GM18858 (cell line): ENCODE measurements around the gene ZNF524.
"Not testable (repeated sequence)": the region's sequence is repeated elsewhere in the genome, so short reads cannot be mapped to it uniquely, and the experiment has no call there.

Experiments used
- ATAC-seq: cut with Tn5 transposase; IDR thresholded peaks from one replicate; pipeline ENCODE4 v1.9.1; 2021; ENCODE audit not compliant: unreplicated experiment

ZNF524 gene

GRCh38 chr19:55599842-55600661 lies at the start of gene ZNF524:
Gene ZNF524, plus strand, starts transcription at chr19:55600288. Its CDS starts 1,825 bp downstream, at chr19:55602113.
- peak; percentile 26 for ATAC-seq

DNA sequence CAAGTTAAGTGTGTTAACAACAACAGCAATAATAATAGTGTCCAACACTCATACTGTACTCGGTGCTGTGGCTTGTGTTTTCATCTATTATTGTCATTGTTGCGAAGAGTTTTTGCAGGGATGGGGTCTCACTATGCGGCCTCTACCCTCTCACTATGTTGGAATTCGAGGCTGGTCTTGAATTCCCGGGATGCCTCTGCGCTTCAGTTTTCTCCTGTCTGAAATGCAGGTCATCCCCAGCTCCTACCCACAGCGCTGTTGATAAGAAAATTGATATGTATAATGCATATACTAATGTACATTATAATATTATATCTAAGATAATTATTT lies 49.8 kb upstream of the ZNF524 start:
- no peak for ATAC-seq

- no peak for ATAC-seq
Measured at GRCh38 chr19:55552206-55552605, 47.9 kb upstream of the ZNF524 start.

GRCh38 chr19:55552620-55553019 lies 47.5 kb upstream of the ZNF524 start:
- no peak for ATAC-seq

- no peak for ATAC-seq
Measured at GRCh38 chr19:55553217-55554182, 46.6 kb upstream of the ZNF524 start.

DNA sequence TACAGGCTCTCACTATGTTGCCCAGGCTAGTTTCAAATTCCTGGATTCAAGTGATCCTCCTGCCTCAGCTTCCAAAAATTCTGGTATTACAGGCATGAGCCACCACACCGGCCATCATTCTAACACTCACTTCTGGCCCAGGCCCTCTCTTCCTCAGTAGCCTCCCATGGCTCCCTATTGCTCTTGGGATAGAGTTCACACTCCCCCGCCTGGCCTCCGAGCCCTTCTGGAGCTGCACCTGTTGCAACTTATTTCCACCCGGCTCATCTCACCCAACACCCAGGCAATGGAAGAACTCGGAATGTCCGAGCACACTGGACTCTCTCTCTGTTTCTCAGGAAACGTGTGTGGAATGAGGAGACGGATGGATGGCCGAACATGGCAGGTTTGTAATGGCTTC lies 45.8 kb upstream of the ZNF524 start:
- no peak for ATAC-seq

GRCh38 chr19:55554741-55555152 lies 45.3 kb upstream of the ZNF524 start:
- ATAC-seq, result no peak

DNA sequence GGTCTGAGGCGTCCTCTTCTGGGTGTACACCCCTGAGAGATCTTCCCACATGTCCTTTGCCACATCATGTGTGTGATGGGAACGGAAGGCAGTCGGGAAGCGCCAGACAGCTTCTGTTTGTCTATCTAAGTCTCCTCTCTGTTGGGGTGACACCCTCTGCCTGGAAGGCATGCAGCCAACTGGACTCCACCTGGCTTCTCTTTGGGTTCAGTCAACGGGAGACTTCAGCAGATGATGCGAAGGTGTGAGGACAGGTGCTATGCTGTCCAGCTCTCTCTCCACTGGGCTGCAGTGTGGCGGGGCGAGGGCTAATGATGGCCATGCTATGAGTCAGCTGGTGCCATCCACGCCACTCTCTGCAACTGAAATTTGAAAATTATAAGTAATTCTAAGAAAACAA lies 40.4 kb upstream of the ZNF524 start:
- ATAC-seq, result no peak

DNA sequence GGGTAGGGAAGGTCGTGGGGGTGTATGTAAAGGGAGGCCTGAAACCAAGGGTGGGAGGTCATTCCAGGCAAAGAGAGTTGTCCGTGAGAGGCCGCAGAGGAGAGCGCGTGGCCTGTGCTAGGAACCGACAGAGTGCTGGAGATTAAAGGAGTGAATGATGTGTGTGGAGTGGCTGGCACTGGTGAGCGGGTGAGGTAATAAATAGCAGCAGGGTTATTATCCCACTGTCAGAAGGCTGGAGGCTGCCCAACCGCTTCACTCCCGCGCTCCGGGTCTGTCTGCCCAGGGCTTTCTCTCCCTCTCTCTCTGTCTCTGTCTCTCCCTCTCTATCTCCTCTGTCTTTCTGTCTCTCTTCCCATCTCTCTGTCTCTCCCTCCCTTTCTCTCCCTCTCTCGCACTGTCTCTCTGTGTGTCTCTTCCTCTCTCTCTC lies 36.8 kb upstream of the ZNF524 start:
- ATAC-seq, result no peak

- ATAC-seq, result no peak
Measured at GRCh38 chr19:55566823-55567222, 33.3 kb upstream of the ZNF524 start.

GRCh38 chr19:55567708-55568328 lies 32.3 kb upstream of the ZNF524 start:
- ATAC-seq, result no peak

DNA sequence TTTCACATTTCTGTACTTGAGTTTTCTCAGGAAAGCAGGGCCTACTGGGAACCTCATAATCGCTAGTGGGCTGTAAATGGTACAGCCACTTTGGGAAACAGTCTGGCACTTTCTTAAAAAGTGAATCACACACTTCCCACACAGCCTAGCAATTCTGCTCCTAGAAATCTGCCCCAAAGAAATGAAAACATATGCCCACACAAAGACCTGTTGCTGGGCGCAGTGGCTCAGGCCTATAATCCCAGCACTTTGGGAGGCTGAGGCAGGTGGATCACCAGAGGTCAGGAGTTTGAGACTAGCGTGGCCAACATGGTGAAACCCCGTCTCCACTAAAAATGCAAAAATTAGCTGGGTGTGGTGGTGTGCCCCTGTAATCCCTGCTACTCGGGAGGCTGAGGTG lies 30.6 kb upstream of the ZNF524 start:
- not testable (repeated sequence) for ATAC-seq

- not testable (repeated sequence) for ATAC-seq
Measured at GRCh38 chr19:55573929-55574328, 26.2 kb upstream of the ZNF524 start.

- no peak for ATAC-seq
Measured at GRCh38 chr19:55576746-55577145, 23.3 kb upstream of the ZNF524 start.

DNA sequence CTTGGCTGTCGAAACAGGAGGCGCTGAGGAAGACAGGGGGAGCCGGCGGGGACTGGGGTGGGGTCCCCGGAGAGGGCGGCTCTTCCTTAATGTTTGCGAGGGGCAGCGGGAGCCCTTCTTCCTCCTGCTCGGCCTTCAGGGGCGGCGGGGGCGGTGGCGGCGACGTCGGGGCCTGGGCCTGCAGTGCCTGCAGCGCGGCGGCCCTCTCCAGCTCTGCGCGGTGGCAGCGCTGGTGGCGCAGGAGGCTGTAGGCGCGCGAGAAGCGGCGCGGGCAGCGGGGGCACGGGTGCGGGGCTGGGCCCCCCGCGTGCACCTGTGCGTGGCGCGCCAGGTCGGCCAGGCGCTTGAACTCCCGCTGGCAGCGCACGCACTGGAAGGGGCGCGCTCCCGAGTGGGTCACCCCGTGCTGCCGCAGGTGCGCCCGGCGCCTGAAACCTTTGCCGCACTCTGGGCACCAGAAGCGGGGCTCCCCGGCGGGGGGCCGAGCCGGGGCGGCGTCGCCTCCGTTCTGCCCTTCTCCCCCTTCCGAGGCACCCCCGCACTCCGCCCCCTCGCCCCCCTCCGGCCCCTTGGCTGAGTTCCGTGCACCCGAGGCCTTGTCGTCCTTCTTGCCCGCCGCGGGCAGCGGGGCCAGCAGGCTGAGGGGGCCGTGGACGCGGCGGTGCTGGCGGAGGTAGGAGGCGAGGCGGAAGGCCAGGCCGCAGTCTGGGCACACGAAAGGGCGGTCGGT lies 21.9 kb upstream of the ZNF524 start:
- ATAC-seq, result no peak

DNA sequence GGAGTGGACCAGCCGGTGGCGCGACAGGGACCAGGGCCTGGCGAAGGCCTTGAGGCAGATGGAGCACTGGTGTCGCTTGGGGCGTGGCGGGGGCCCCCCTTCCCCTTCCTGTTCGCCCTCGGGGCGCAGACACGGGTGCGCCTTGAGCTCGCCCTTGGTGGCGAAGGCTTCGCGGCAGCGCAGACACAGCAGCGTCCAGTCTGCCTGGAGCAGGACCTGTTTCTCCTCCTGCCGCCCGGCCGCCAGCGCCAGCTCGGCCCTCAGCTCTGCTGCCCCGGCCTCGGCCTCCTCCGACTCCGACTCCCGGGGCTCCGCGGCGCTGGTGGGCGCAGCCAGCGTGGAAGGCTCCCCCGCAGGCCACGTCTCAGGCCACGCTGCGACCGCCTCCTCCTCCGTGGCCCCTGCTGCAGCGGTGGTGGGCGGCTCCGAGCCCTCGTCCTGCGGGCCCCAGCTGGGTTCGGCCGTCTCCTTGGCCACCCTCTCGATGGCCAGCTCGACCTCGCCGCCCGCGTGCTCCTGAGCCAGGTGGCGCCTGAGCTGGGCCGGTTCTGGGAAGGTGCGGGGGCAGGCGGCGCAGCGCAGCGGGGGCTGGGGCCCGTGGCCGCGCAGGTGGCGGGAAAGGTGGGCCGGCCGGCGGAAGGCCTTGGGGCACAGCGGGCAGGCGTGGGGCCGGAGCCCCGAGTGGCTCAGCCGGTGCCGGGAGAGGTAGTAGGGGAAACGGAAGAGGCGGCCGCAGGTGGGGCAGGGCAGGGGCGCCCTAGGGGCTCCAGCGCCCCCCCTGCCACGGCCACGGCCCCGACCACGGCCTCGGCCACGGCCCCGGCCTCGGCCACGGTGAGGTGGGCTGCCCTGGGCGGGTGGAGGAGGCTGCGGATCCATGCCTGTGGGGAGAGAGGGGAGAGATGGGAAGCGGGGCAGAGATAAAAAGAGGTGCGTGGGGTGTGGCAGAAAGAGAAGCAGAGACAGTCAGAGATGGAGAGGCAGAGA lies 21.0 kb upstream of the ZNF524 start:
- ATAC-seq, result no peak

GRCh38 chr19:55579766-55580621 lies 20.1 kb upstream of the ZNF524 start:
- no peak for ATAC-seq

GRCh38 chr19:55580628-55581144 lies 19.4 kb upstream of the ZNF524 start, which contains the start of gene ZNF579:
Gene ZNF579, minus strand, starts transcription at chr19:55580848. Its CDS starts 1,209 bp downstream, at chr19:55579639.
- ATAC-seq, result no peak
